ENCODE data around the gene EIF2B2. TPM values are rescaled to one million over a fixed set of nuclear protein-coding genes. Genes with fewer than 3 reads are reported as not detected.
A peak's percentile ranks its signal among the peaks of the same experiment; 100 is the strongest.

EIF2B2 gene
- total RNA-seq, 2 experiments from 2014 or later, result 21.0 to 24.2 TPM

DNA sequence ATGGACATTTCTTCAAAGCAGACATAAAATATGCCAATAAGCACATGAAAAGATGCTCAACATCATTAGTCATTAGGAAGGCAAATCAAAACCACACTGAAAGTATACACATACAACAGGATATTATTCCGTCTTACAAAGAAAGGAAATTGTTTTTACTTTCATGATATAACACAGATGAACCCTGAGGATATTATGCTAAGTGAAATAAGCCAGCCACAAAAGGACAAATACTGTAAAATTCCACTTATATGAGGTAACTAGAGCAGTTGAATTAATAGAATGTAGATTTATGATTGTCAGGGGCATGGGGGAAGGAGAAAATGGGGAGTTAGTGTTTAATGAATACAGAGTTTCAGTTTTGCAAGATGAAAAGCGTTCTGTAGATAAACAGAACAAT, 56.9 kb downstream of the EIF2B2 start:
- Mint-ChIP-seq H3K4me3 (no peak overlapping the region), H3K9me3 (no peaks in the 10 kb centered on the region), H3K36me3 (ENCODE audit: low read depth) (peaks cover 33% of the 10 kb centered on the region), H3K27me3 (no peaks in the 10 kb centered on the region), H3K4me1 (ENCODE audit: low read depth) (peaks cover 48% of the 10 kb centered on the region), H3K27ac (peak overlapping the region; percentile 4)
- intact Hi-C loops (cut with DNase I, micrococcal nuclease), result loop anchor here in 1 of 2 experiments (10.0 kb wide), 1 partner anchor 55 kb away; the partner anchor contains the start of gene EIF2B2
- Histone ChIP-seq H3K27me3 (ENCODE audit: control insufficient read depth in 1 of 2, insufficient read depth in 2 of 2, low read length in 2 of 2) (no peaks in the 10 kb centered on the region), H3K4me3 (ENCODE audit: low read length) (no peak overlapping the region), H3K36me3 (ENCODE audit: insufficient read depth, low read length) (no peaks in the 10 kb centered on the region), H3K9me3 (ENCODE audit: control insufficient read depth in 1 of 2, insufficient read depth in 1 of 2, low read length in 2 of 2) (no peaks in the 10 kb centered on the region), H3K27ac (ENCODE audit: low read depth in 1 of 2, low read length in 2 of 2) (no peak overlapping the region), H3K4me1 (ENCODE audit: insufficient read depth, low read length) (peaks cover 17% of the 10 kb centered on the region)
- CTCF ChIA-PET, result no interaction called here
- ATAC-seq (ENCODE audit: poor library complexity) (no peak), DNase-seq (no peak)
- POLR2A ChIA-PET, result no interaction called here
- TF ChIP-seq, protein P1, sequence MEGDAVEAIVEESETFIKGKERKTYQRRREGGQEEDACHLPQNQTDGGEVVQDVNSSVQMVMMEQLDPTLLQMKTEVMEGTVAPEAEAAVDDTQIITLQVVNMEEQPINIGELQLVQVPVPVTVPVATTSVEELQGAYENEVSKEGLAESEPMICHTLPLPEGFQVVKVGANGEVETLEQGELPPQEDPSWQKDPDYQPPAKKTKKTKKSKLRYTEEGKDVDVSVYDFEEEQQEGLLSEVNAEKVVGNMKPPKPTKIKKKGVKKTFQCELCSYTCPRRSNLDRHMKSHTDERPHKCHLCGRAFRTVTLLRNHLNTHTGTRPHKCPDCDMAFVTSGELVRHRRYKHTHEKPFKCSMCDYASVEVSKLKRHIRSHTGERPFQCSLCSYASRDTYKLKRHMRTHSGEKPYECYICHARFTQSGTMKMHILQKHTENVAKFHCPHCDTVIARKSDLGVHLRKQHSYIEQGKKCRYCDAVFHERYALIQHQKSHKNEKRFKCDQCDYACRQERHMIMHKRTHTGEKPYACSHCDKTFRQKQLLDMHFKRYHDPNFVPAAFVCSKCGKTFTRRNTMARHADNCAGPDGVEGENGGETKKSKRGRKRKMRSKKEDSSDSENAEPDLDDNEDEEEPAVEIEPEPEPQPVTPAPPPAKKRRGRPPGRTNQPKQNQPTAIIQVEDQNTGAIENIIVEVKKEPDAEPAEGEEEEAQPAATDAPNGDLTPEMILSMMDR (IDR thresholded peaks at IDR 0.05), result no peak

DNA sequence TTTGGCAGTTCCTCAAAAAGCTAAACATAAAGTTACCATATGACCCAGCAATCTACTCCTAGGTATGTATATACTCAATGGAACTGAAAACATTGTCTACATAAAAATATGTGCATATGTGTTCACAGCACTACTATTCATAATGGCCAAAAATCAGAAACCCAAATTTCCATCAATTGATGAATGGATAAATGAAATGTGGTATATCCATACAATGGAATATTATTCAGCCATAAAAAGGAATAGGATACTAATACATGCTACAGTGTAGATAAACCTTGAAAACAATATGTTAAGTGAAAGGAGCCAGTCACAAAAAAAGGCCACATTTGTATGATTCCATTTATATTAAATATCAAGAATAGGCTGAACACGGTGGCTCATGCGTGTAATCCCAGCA, 57.7 kb downstream of the EIF2B2 start:
- H3K27me3 ChIP-seq (ENCODE audit: control insufficient read depth in 1 of 2, insufficient read depth in 2 of 2, low read length in 2 of 2), result no peaks in the 10 kb centered on the region
- CTCF ChIA-PET, result no interaction called here
- Mint-ChIP-seq H3K36me3 (ENCODE audit: low read depth) (peaks cover 32% of the 10 kb centered on the region), H3K4me3 (no peak overlapping the region), H3K27ac (no peak overlapping the region), H3K27me3 (no peaks in the 10 kb centered on the region), H3K4me1 (ENCODE audit: low read depth) (peaks cover 53% of the 10 kb centered on the region), H3K9me3 (no peaks in the 10 kb centered on the region)
- no peak overlapping the region for H3K4me3 ChIP-seq (ENCODE audit: low read length)
- H3K36me3 ChIP-seq (ENCODE audit: insufficient read depth, low read length), result no peaks in the 10 kb centered on the region
- ATAC-seq (ENCODE audit: poor library complexity) (no peak), DNase-seq (no peak)
- POLR2A ChIA-PET, result no interaction called here
- intact Hi-C loops (cut with DNase I, micrococcal nuclease), result loop anchor here in 1 of 2 experiments (10.0 kb wide), 1 partner anchor 56 kb away; the partner anchor contains the start of gene EIF2B2
- TF ChIP-seq, protein P1 (IDR thresholded peaks at IDR 0.05), result no peak
- no peaks in the 10 kb centered on the region for H3K9me3 ChIP-seq (ENCODE audit: control insufficient read depth in 1 of 2, insufficient read depth in 1 of 2, low read length in 2 of 2)
- peaks cover 17% of the 10 kb centered on the region for H3K4me1 ChIP-seq (ENCODE audit: insufficient read depth, low read length)
- H3K27ac ChIP-seq (ENCODE audit: low read depth in 1 of 2, low read length in 2 of 2), result no peak overlapping the region

Other genes starting within 250 kb of the EIF2B2 start
- 10 to 100 TPM; 87.2 to 88.6 TPM for gene YLPM1, start 239.6 kb upstream of the EIF2B2 start, total RNA-seq
- under 1 TPM in 1 of 2 experiments, not detected in 1; 0.25 TPM for gene PROX2, start 126.8 kb upstream of the EIF2B2 start, total RNA-seq
- 100 to 1,000 TPM; 162 to 170 TPM for gene DLST, start 121.0 kb upstream of the EIF2B2 start, total RNA-seq
- gene RPS6KL1, start 79.7 kb upstream of the EIF2B2 start, total RNA-seq, result 10 to 100 TPM; 12.5 to 12.7 TPM
- gene PGF, start 47.3 kb upstream of the EIF2B2 start, total RNA-seq, result under 1 TPM in 1 of 2 experiments, not detected in 1; 0.11 TPM
- gene MLH3, start 48.5 kb downstream of the EIF2B2 start, total RNA-seq, result 10 to 100 TPM; 13.2 to 14.4 TPM
- 1 to 10 TPM; 7.9 to 9.4 TPM for gene ACYP1, start 61.1 kb downstream of the EIF2B2 start, total RNA-seq
- under 1 TPM; 0.22 to 0.30 TPM for gene ZC2HC1C, start 66.7 kb downstream of the EIF2B2 start, total RNA-seq
- gene NEK9, start 124.1 kb downstream of the EIF2B2 start, total RNA-seq, result 10 to 100 TPM; 53.5 to 54.1 TPM
- gene TMED10, start 173.7 kb downstream of the EIF2B2 start, total RNA-seq, result 100 to 1,000 TPM; 153 to 156 TPM